Measurements from ENCODE around the gene LRRIQ3. TPM values are rescaled to one million over a fixed set of nuclear protein-coding genes. Genes with fewer than 3 reads are reported as not detected.
A peak's percentile ranks its signal among the peaks of the same experiment; 100 is the strongest.

LRRIQ3 gene
- total RNA-seq (2012; rRNA removed), result 0.22 and 0.51 TPM in 2 replicates

- Histone ChIP-seq H3K4me2 (ENCODE audit: low read length) (peak within 1 kb of the TSS; percentile 95), H3K27me3 (ENCODE audit: control insufficient read depth, insufficient read depth, low read length) (no peaks in the 10 kb centered on the region), H3K9me3 (replicated peaks; ENCODE audit: low read length) (no peaks in the 10 kb centered on the region), H3K9ac (ENCODE audit: low read depth, low read length) (peak within 1 kb of the TSS; percentile 81), H3K4me1 (ENCODE audit: control insufficient read depth, insufficient read depth, low read length) (peaks cover 12% of the 10 kb centered on the region), H3K36me3 (ENCODE audit: insufficient read depth, low read length) (no peaks in the 10 kb centered on the region), H3K4me3 (ENCODE audit: low read length) (peak within 1 kb of the TSS; percentile 79)
Measured at GRCh38 chr1:74197657-74198552, at the start of gene LRRIQ3, which contains the start of gene FPGT. Gene LRRIQ3, minus strand, starts transcription at chr1:74198176. Its CDS starts 14,492 bp downstream, at chr1:74183684. Gene FPGT, plus strand, starts transcription at chr1:74198242. Its CDS starts 37 bp downstream, at chr1:74198279.

GRCh38 chr1:74246315-74246714 lies 48.3 kb upstream of the LRRIQ3 start:
- no peaks in the 10 kb centered on the region for H3K27me3 ChIP-seq (ENCODE audit: control insufficient read depth, insufficient read depth, low read length)
- H3K4me3 ChIP-seq (ENCODE audit: low read length), result no peak overlapping the region

GRCh38 chr1:74245168-74245772 lies 47.3 kb upstream of the LRRIQ3 start:
- no peaks in the 10 kb centered on the region for H3K9me3 ChIP-seq (replicated peaks; ENCODE audit: low read length)
- H3K36me3 ChIP-seq (ENCODE audit: insufficient read depth, low read length), result no peaks in the 10 kb centered on the region

More at GRCh38 chr1:74246315-74246714, 48.3 kb upstream of the LRRIQ3 start:
- Histone ChIP-seq H3K9ac (ENCODE audit: low read depth, low read length) (no peak overlapping the region), H3K9me3 (replicated peaks; ENCODE audit: low read length) (no peaks in the 10 kb centered on the region), H3K4me1 (ENCODE audit: control insufficient read depth, insufficient read depth, low read length) (no peaks in the 10 kb centered on the region), H3K4me2 (ENCODE audit: low read length) (no peak overlapping the region), H3K36me3 (ENCODE audit: insufficient read depth, low read length) (no peaks in the 10 kb centered on the region)

GRCh38 chr1:74237787-74238186 lies 39.8 kb upstream of the LRRIQ3 start:
- H3K4me2 ChIP-seq (ENCODE audit: low read length), result no peak overlapping the region
- H3K4me3 ChIP-seq (ENCODE audit: low read length), result no peak overlapping the region
- H3K9ac ChIP-seq (ENCODE audit: low read depth, low read length), result no peak overlapping the region
- H3K27me3 ChIP-seq (ENCODE audit: control insufficient read depth, insufficient read depth, low read length), result no peaks in the 10 kb centered on the region
- H3K9me3 ChIP-seq (replicated peaks; ENCODE audit: low read length), result no peaks in the 10 kb centered on the region
- no peaks in the 10 kb centered on the region for H3K4me1 ChIP-seq (ENCODE audit: control insufficient read depth, insufficient read depth, low read length)
- H3K36me3 ChIP-seq (ENCODE audit: insufficient read depth, low read length), result no peaks in the 10 kb centered on the region

More at GRCh38 chr1:74245168-74245772, 47.3 kb upstream of the LRRIQ3 start:
- no peak overlapping the region for H3K4me2 ChIP-seq (ENCODE audit: low read length)
- no peaks in the 10 kb centered on the region for H3K4me1 ChIP-seq (ENCODE audit: control insufficient read depth, insufficient read depth, low read length)
- H3K9ac ChIP-seq (ENCODE audit: low read depth, low read length), result no peak overlapping the region
- no peaks in the 10 kb centered on the region for H3K27me3 ChIP-seq (ENCODE audit: control insufficient read depth, insufficient read depth, low read length)
- H3K4me3 ChIP-seq (ENCODE audit: low read length), result no peak overlapping the region

GRCh38 chr1:74237035-74237434 lies 39.1 kb upstream of the LRRIQ3 start:
- Histone ChIP-seq H3K27me3 (ENCODE audit: control insufficient read depth, insufficient read depth, low read length) (no peaks in the 10 kb centered on the region), H3K36me3 (ENCODE audit: insufficient read depth, low read length) (no peaks in the 10 kb centered on the region), H3K9me3 (replicated peaks; ENCODE audit: low read length) (no peaks in the 10 kb centered on the region), H3K4me3 (ENCODE audit: low read length) (no peak overlapping the region), H3K9ac (ENCODE audit: low read depth, low read length) (no peak overlapping the region), H3K4me2 (ENCODE audit: low read length) (no peak overlapping the region), H3K4me1 (ENCODE audit: control insufficient read depth, insufficient read depth, low read length) (no peaks in the 10 kb centered on the region)

- H3K4me1 ChIP-seq (ENCODE audit: control insufficient read depth, insufficient read depth, low read length), result no peaks in the 10 kb centered on the region
- no peak overlapping the region for H3K9ac ChIP-seq (ENCODE audit: low read depth, low read length)
- no peaks in the 10 kb centered on the region for H3K36me3 ChIP-seq (ENCODE audit: insufficient read depth, low read length)
- H3K4me3 ChIP-seq (ENCODE audit: low read length), result no peak overlapping the region
- no peaks in the 10 kb centered on the region for H3K27me3 ChIP-seq (ENCODE audit: control insufficient read depth, insufficient read depth, low read length)
- H3K4me2 ChIP-seq (ENCODE audit: low read length), result no peak overlapping the region
- H3K9me3 ChIP-seq (replicated peaks; ENCODE audit: low read length), result no peaks in the 10 kb centered on the region
Measured at GRCh38 chr1:74236440-74236839, 38.5 kb upstream of the LRRIQ3 start.

GRCh38 chr1:74235153-74235552 lies 37.2 kb upstream of the LRRIQ3 start, which contains the start of gene TNNI3K:
Gene TNNI3K, plus strand, starts transcription at chr1:74235387. Its CDS starts 65 bp downstream, at chr1:74235452.
- H3K9me3 ChIP-seq (replicated peaks; ENCODE audit: low read length), result no peaks in the 10 kb centered on the region
- no peak within 1 kb of the TSS for H3K4me2 ChIP-seq (ENCODE audit: low read length)
- H3K4me3 ChIP-seq (ENCODE audit: low read length), result no peak within 1 kb of the TSS
- H3K9ac ChIP-seq (ENCODE audit: low read depth, low read length), result no peak within 1 kb of the TSS
- no peaks in the 10 kb centered on the region for H3K27me3 ChIP-seq (ENCODE audit: control insufficient read depth, insufficient read depth, low read length)
- no peaks in the 10 kb centered on the region for H3K36me3 ChIP-seq (ENCODE audit: insufficient read depth, low read length)
- H3K4me1 ChIP-seq (ENCODE audit: control insufficient read depth, insufficient read depth, low read length), result no peaks in the 10 kb centered on the region

- H3K4me1 ChIP-seq (ENCODE audit: control insufficient read depth, insufficient read depth, low read length), result peaks cover 4% of the 10 kb centered on the region
- H3K9me3 ChIP-seq (replicated peaks; ENCODE audit: low read length), result no peaks in the 10 kb centered on the region
- no peak overlapping the region for H3K4me3 ChIP-seq (ENCODE audit: low read length)
- no peak overlapping the region for H3K9ac ChIP-seq (ENCODE audit: low read depth, low read length)
- no peak overlapping the region for H3K4me2 ChIP-seq (ENCODE audit: low read length)
- H3K27me3 ChIP-seq (ENCODE audit: control insufficient read depth, insufficient read depth, low read length), result no peaks in the 10 kb centered on the region
- no peaks in the 10 kb centered on the region for H3K36me3 ChIP-seq (ENCODE audit: insufficient read depth, low read length)
Measured at GRCh38 chr1:74223453-74223852, 25.5 kb upstream of the LRRIQ3 start.

- Histone ChIP-seq H3K4me1 (ENCODE audit: control insufficient read depth, insufficient read depth, low read length) (peaks cover 4% of the 10 kb centered on the region), H3K27me3 (ENCODE audit: control insufficient read depth, insufficient read depth, low read length) (no peaks in the 10 kb centered on the region), H3K4me3 (ENCODE audit: low read length) (no peak overlapping the region), H3K4me2 (ENCODE audit: low read length) (no peak overlapping the region), H3K9me3 (replicated peaks; ENCODE audit: low read length) (no peaks in the 10 kb centered on the region), H3K36me3 (ENCODE audit: insufficient read depth, low read length) (no peaks in the 10 kb centered on the region), H3K9ac (ENCODE audit: low read depth, low read length) (no peak overlapping the region)
Measured at GRCh38 chr1:74222701-74223100, 24.7 kb upstream of the LRRIQ3 start.

GRCh38 chr1:74215229-74215628 lies 17.3 kb upstream of the LRRIQ3 start:
- H3K9me3 ChIP-seq (replicated peaks; ENCODE audit: low read length), result no peaks in the 10 kb centered on the region
- H3K4me1 ChIP-seq (ENCODE audit: control insufficient read depth, insufficient read depth, low read length), result no peaks in the 10 kb centered on the region
- H3K27me3 ChIP-seq (ENCODE audit: control insufficient read depth, insufficient read depth, low read length), result no peaks in the 10 kb centered on the region
- H3K36me3 ChIP-seq (ENCODE audit: insufficient read depth, low read length), result no peaks in the 10 kb centered on the region
- no peak overlapping the region for H3K4me3 ChIP-seq (ENCODE audit: low read length)
- H3K4me2 ChIP-seq (ENCODE audit: low read length), result no peak overlapping the region
- H3K9ac ChIP-seq (ENCODE audit: low read depth, low read length), result no peak overlapping the region

- Histone ChIP-seq H3K9me3 (replicated peaks; ENCODE audit: low read length) (no peaks in the 10 kb centered on the region), H3K4me1 (ENCODE audit: control insufficient read depth, insufficient read depth, low read length) (no peaks in the 10 kb centered on the region), H3K36me3 (ENCODE audit: insufficient read depth, low read length) (no peaks in the 10 kb centered on the region), H3K4me2 (ENCODE audit: low read length) (no peak overlapping the region), H3K27me3 (ENCODE audit: control insufficient read depth, insufficient read depth, low read length) (no peaks in the 10 kb centered on the region), H3K4me3 (ENCODE audit: low read length) (no peak overlapping the region), H3K9ac (ENCODE audit: low read depth, low read length) (no peak overlapping the region)
Measured at GRCh38 chr1:74205266-74205665, 7.3 kb upstream of the LRRIQ3 start.
